Measurements from ENCODE around the gene TNFSF13.

Gene TNFSF13

GRCh38 chr17:7551396-7551795 is 7.2 kb upstream of the TNFSF13 start:
- DNase-seq (ENCODE audit: low read depth, low spot score), result no peak

GRCh38 chr17:7552621-7553051 is 5.9 kb upstream of the TNFSF13 start:
- DNase-seq (ENCODE audit: low read depth, low spot score), result no peak

- no peak for DNase-seq (ENCODE audit: low read depth, low spot score)
Observed at GRCh38 chr17:7553356-7553755, 5.2 kb upstream of the TNFSF13 start.

- DNase-seq (ENCODE audit: low read depth, low spot score), result no peak
Observed at GRCh38 chr17:7555320-7555948, 3.1 kb upstream of the TNFSF13 start.

GRCh38 chr17:7556627-7557026 is 1.9 kb upstream of the TNFSF13 start:
- DNase-seq (ENCODE audit: low read depth, low spot score), result no peak

GRCh38 chr17:7557147-7557764 is 1.3 kb upstream of the TNFSF13 start:
- DNase-seq (ENCODE audit: low read depth, low spot score), result no peak

- DNase-seq (ENCODE audit: low read depth, low spot score), result no peak
Observed at GRCh38 chr17:7557775-7558543, 591 bp upstream of the TNFSF13 start.

- DNase-seq (ENCODE audit: low read depth, low spot score), result no peak
Observed at GRCh38 chr17:7559320-7560171, 996 bp downstream of the TNFSF13 start.

GRCh38 chr17:7560172-7561027 is 1.9 kb downstream of the TNFSF13 start:
- DNase-seq (ENCODE audit: low read depth, low spot score), result no peak

GRCh38 chr17:7561028-7561575 is 2.6 kb downstream of the TNFSF13 start:
- DNase-seq (ENCODE audit: low read depth, low spot score), result no peak

- DNase-seq (ENCODE audit: low read depth, low spot score), result peak; percentile 71
Observed at GRCh38 chr17:7561589-7562207, 3.1 kb downstream of the TNFSF13 start, which contains the start of gene SENP3. Gene SENP3, plus strand, starts transcription at chr17:7561919. Its CDS starts 1,158 bp downstream, at chr17:7563077.

- no peak for DNase-seq (ENCODE audit: low read depth, low spot score)
Observed at GRCh38 chr17:7562208-7562605, 3.7 kb downstream of the TNFSF13 start.

GRCh38 chr17:7563115-7563869 is 4.7 kb downstream of the TNFSF13 start:
- DNase-seq (ENCODE audit: low read depth, low spot score), result no peak

GRCh38 chr17:7569571-7569970 is 11.0 kb downstream of the TNFSF13 start:
- DNase-seq (ENCODE audit: low read depth, low spot score), result no peak

GRCh38 chr17:7570351-7570750 is 11.8 kb downstream of the TNFSF13 start:
- DNase-seq (ENCODE audit: low read depth, low spot score), result no peak

- DNase-seq (ENCODE audit: low read depth, low spot score), result no peak
Observed at GRCh38 chr17:7572338-7572587, 13.7 kb downstream of the TNFSF13 start.

- peak; percentile 98 for DNase-seq (ENCODE audit: low read depth, low spot score)
Observed at GRCh38 chr17:7572588-7573323, 14.2 kb downstream of the TNFSF13 start.

- peak; percentile 86 for DNase-seq (ENCODE audit: low read depth, low spot score)
Observed at GRCh38 chr17:7573324-7574080, 15.0 kb downstream of the TNFSF13 start.

Data from smooth muscle cell of the brain vasculature (primary cell).